Astrocyte of the cerebellum (primary cell): Measurements from ENCODE around the gene TNIP3.

Experiments used
- DNase-seq: peaks from one replicate; pipeline ENCODE4 v3.0.0-alpha.2; 2011; ENCODE audit warnings: low read depth
- H3K4me3 ChIP-seq: 2 replicates; pipeline ENCODE4 v1.5.1; 2011; ENCODE audit warnings: mild to moderate bottlenecking, low read depth, low read length, moderate library complexity
- CTCF ChIP-seq: IDR thresholded peaks from 2 replicates; pipeline ENCODE4 v1.5.1; 2012; ENCODE audit warnings: low read length, low read depth, moderate library complexity, mild to moderate bottlenecking; ENCODE audit errors: missing control alignments
- in situ Hi-C: cut with HindIII; loops from 2 replicates; pipeline ENCODE4 v1.10.0; 2017; ENCODE audit warnings: low sequenced_read_pairs

The TNIP3 gene

GRCh38 chr4:121098266-121098665 lies 65.9 kb downstream of the TNIP3 start:
- no peak for TF ChIP-seq CTCF
- no peak for DNase-seq
- no peak overlapping the region for H3K4me3 ChIP-seq
- in situ Hi-C loops = loop anchor here (5.0 kb wide), 1 partner anchor 931 kb away; no protein-coding TSS in a partner anchor

GRCh38 chr4:121096629-121097028 lies 67.5 kb downstream of the TNIP3 start:
- no peak overlapping the region for H3K4me3 ChIP-seq
- TF ChIP-seq CTCF = peak; percentile 7
- DNase-seq = peak; percentile 26
- in situ Hi-C loops = loop anchor here (5.0 kb wide), 1 partner anchor 929 kb away; no protein-coding TSS in a partner anchor

- no peak overlapping the region for H3K4me3 ChIP-seq
- in situ Hi-C loops = loop anchor here (5.0 kb wide), 1 partner anchor 929 kb away; no protein-coding TSS in a partner anchor
- no peak for TF ChIP-seq CTCF
- DNase-seq = no peak
Measured at GRCh38 chr4:121096191-121096590, 67.9 kb downstream of the TNIP3 start.

- in situ Hi-C loops = no loop called here
- TF ChIP-seq CTCF = no peak
- DNase-seq = no peak
- H3K4me3 ChIP-seq = no peak overlapping the region
Measured at GRCh38 chr4:121094297-121094966, 69.7 kb downstream of the TNIP3 start.

GRCh38 chr4:121093261-121093660 lies 70.9 kb downstream of the TNIP3 start:
- no peak for DNase-seq
- in situ Hi-C loops = no loop called here
- H3K4me3 ChIP-seq = no peak overlapping the region
- TF ChIP-seq CTCF = no peak

- no peak for TF ChIP-seq CTCF
- in situ Hi-C loops = no loop called here
- no peak overlapping the region for H3K4me3 ChIP-seq
- no peak for DNase-seq
Measured at GRCh38 chr4:121091941-121092340, 72.2 kb downstream of the TNIP3 start.
